ENCODE data around the gene ANKRD40CL.

- TF ChIP-seq CTCF (IDR thresholded peaks at IDR 0.05; ENCODE audit: low read depth, low read length) (no peak), MYC (IDR thresholded peaks at IDR 0.05; ENCODE audit: low read depth, low read length) (no peak), POLR2A (IDR thresholded peaks at IDR 0.05; ENCODE audit: extremely low read depth, insufficient read length) (no peak)
Measured at GRCh38 chr17:50785946-50786570, 18.7 kb upstream of the ANKRD40CL start.
